Endothelial cell of umbilical vein (primary cell): ENCODE measurements around the gene SNX19. TPM values are rescaled to one million over a fixed set of nuclear protein-coding genes. Genes with fewer than 3 reads are reported as not detected.

Experiments used
- BruUV-seq: library from RNA; stranded (reverse); fragments of 400-500 nt; replicated peaks from 2 replicates; lab custom pipeline; 2021; lab: Mats Ljungman, UMichigan
- CTCF ChIA-PET: fragments of 300-600, 350-600 bp; sonication (Branson Sonifier 250); formaldehyde crosslinking; loops from one replicate; lab custom pipeline; 2021; ENCODE audit warnings: antibody characterized with exemption, inconsistent platforms; lab: Charles Lee
- POLR2A ChIA-PET: fragments of 300-600, 350-600 bp; sonication (Branson Sonifier 250); formaldehyde crosslinking; loops from one replicate; lab custom pipeline; 2021; ENCODE audit warnings: antibody characterized with exemption, inconsistent platforms; lab: Charles Lee
- DNase-seq: peaks from one replicate; pipeline ENCODE4 v3.0.0-alpha.2; 2011; ENCODE audit warnings: low read depth, low spot score
- FAIRE-seq: peaks from 2 replicates; lab custom pipeline; 2011; peaks lifted over from hg19 to GRCh38; lab: Jason Lieb, UNC
- H2AFZ ChIP-seq: 2 replicates; pipeline ENCODE4 v1.6.0; 2012; ENCODE audit warnings: low read depth, low read length, control low read depth, inconsistent platforms
- H3K27ac ChIP-seq: 2 replicates; pipeline ENCODE4 v1.5.1; 2011; ENCODE audit warnings: low read depth, mild to moderate bottlenecking, control low read depth, low read length, moderate library complexity; ENCODE audit not compliant: insufficient read depth
- H3K27me3 ChIP-seq, 2 experiments: 2 replicates each; pipeline versions ENCODE4 v1.6.0 to v1.6.1; 2011; ENCODE audit warnings: low read length in 2 of 2, mixed read lengths in 1 of 2; ENCODE audit not compliant: control insufficient read depth in 2 of 2, insufficient read depth in 2 of 2
- H3K36me3 ChIP-seq, 2 experiments: 2 replicates in 1 of 2; 3 replicates in 1 of 2; pipeline ENCODE4 v1.5.1; 2011; ENCODE audit warnings: low read length in 2 of 2, mild to moderate bottlenecking in 1 of 2, moderate library complexity in 1 of 2; ENCODE audit not compliant: control insufficient read depth in 2 of 2, insufficient read depth in 2 of 2; ENCODE audit errors: extremely low read depth in 1 of 2
- H3K4me1 ChIP-seq: 3 replicates; pipeline ENCODE4 v1.5.1; 2011; ENCODE audit warnings: mild to moderate bottlenecking, low read length; ENCODE audit not compliant: control insufficient read depth, insufficient read depth; ENCODE audit errors: extremely low read depth
- H3K4me2 ChIP-seq: 2 replicates; pipeline ENCODE4 v1.6.1; 2011; ENCODE audit warnings: low read length, control low read depth, mixed read lengths; ENCODE audit not compliant: insufficient read depth
- H3K4me3 ChIP-seq, 3 experiments: fragments of 200-600 bp in 1 of 3; sonication (generic), shearing (Covaris generic) in 1 of 3; replicated peaks in 1 of 3; 2 replicates each; pipeline ENCODE4 v1.5.1; 2011 to 2016; ENCODE audit warnings: control low read depth in 3 of 3, low read length in 3 of 3, mild to moderate bottlenecking in 2 of 3, inconsistent platforms in 1 of 3, low read depth in 1 of 3, moderate library complexity in 1 of 3; ENCODE audit not compliant: insufficient read depth in 1 of 3
- H3K79me2 ChIP-seq: 2 replicates; pipeline ENCODE4 v1.6.0; 2012; ENCODE audit warnings: low read length, inconsistent platforms; ENCODE audit not compliant: control insufficient read depth, insufficient read depth
- H3K9ac ChIP-seq: replicated peaks from 2 replicates; pipeline ENCODE3; 2011; ENCODE audit warnings: low read length, control low read depth; ENCODE audit not compliant: insufficient read depth; ENCODE audit errors: extremely low read depth
- H3K9me1 ChIP-seq: replicated peaks from 3 replicates; pipeline ENCODE4 v1.6.0; 2011; ENCODE audit warnings: mild to moderate bottlenecking, low read length; ENCODE audit not compliant: control insufficient read depth, insufficient read depth; ENCODE audit errors: extremely low read depth
- H3K9me3 ChIP-seq: replicated peaks from 2 replicates; pipeline ENCODE4 v1.5.1; 2012; ENCODE audit warnings: low read length, inconsistent platforms; ENCODE audit not compliant: control insufficient read depth, insufficient read depth
- H4K20me1 ChIP-seq: replicated peaks from 2 replicates; pipeline ENCODE3; 2011; ENCODE audit warnings: mild to moderate bottlenecking, low read length; ENCODE audit not compliant: control insufficient read depth, insufficient read depth; ENCODE audit errors: extremely low read depth
- CTCF ChIP-seq, 2 donors: IDR thresholded peaks; 1 replicate in 1 of 2; 2 replicates in 1 of 2; pipeline ENCODE4 v1.5.1; 2011; ENCODE audit warnings: low read length in 2 of 2, mild to moderate bottlenecking in 2 of 2, moderate library complexity in 2 of 2, control low read depth in 1 of 2, inconsistent platforms in 1 of 2, low read depth in 1 of 2; ENCODE audit not compliant: insufficient read depth in 1 of 2; ENCODE audit errors: extremely low read depth in 1 of 2
- EZH2 ChIP-seq: IDR thresholded peaks from 2 replicates; pipeline ENCODE4 v1.6.1; 2012; ENCODE audit warnings: borderline replicate concordance, low read depth, mild to moderate bottlenecking, moderate library complexity, low read length, inconsistent platforms; ENCODE audit not compliant: severe bottlenecking
- FOS ChIP-seq: IDR thresholded peaks from 2 replicates; pipeline ENCODE4 v1.6.1; 2011; ENCODE audit warnings: mild to moderate bottlenecking, low read length, moderate library complexity, borderline replicate concordance; ENCODE audit not compliant: insufficient read depth
- GATA2 ChIP-seq: IDR thresholded peaks from 2 replicates; pipeline ENCODE4 v1.7.0; 2011; ENCODE audit warnings: low read depth, mild to moderate bottlenecking, moderate library complexity, mixed read lengths, low read length; ENCODE audit not compliant: insufficient read length, insufficient read depth
- JUN ChIP-seq: IDR thresholded peaks from 2 replicates; pipeline ENCODE4 v1.6.1; 2011; ENCODE audit warnings: borderline replicate concordance, low read depth; ENCODE audit not compliant: insufficient read length, insufficient read depth
- MYC ChIP-seq: IDR thresholded peaks from one replicate; pipeline ENCODE4 v1.6.1; 2011; ENCODE audit warnings: mild to moderate bottlenecking, low read depth, low read length
- POLR2AphosphoS5 ChIP-seq: IDR thresholded peaks from 2 replicates; pipeline ENCODE4 v1.6.1; 2012; ENCODE audit warnings: low read depth, mild to moderate bottlenecking, control low read depth, low read length, moderate library complexity; ENCODE audit not compliant: insufficient read depth
- dilution Hi-C: fragments of 300-500 bp; cut with MboI; formaldehyde crosslinking; loops from one replicate; pipeline ENCODE4 v1.15.0; 2019; ENCODE audit warnings: low sequenced_read_pairs; ENCODE audit not compliant: extremely low pct_ligation_motif_present
- intact Hi-C: fragments of 100-400 bp; cut with micrococcal nuclease; formaldehyde crosslinking; loops from one replicate; pipeline ENCODE4 v1.10.0; 2022
- polyA plus RNA-seq, 4 experiments: library from polyadenylated mRNA; depleted of rRNA in 3 of 4; stranded (reverse) in 3 of 4; unstranded in 1 of 4; fragments of >200 nt; gene quantifications; 2 replicates each; pipeline versions ENCODE4 v1.2.1 to v1.2.3, GENCODE V29; 2011 to 2012; ENCODE audit warnings: missing spikeins in 1 of 4
- total RNA-seq: library from RNA; stranded (reverse); gene quantifications from 2 replicates; pipeline ENCODE4 v1.2.3, GENCODE V29; 2021

SNX19 gene
- total and polyA plus RNA-seq, 2 donors (not counting 3 experiments of a cell fraction or from before 2014, with no cell fraction given) = 37.4 to 49.8 TPM

GRCh38 chr11:130868086-130868710 lies 48.1 kb downstream of the SNX19 start:
- ChIA-PET POLR2A (no interaction called here), CTCF (interaction anchor here (1.1 to 3.8 kb wide), 7 partner anchors 15 to 437 kb away, joined by 3 to 17 read pairs (median 6); partner anchors contain the start of gene SNX19)
- dilution Hi-C loops (loop anchor here (25.0 kb wide), 1 partner anchor 431 kb away; the partner anchor contains the start of genes ADAMTS15 and ADAMTS8), intact Hi-C loops (no loop called here)
- Histone ChIP-seq H3K27me3 (no peaks in the 10 kb centered on the region), H3K9ac (no peak overlapping the region), H3K9me3 (no peaks in the 10 kb centered on the region), H3K9me1 (no peaks in the 10 kb centered on the region), H3K4me2 (no peak overlapping the region), H3K36me3 (no peaks in the 10 kb centered on the region), H3K27ac (no peak overlapping the region), H2AFZ (no peak overlapping the region), H4K20me1 (no peaks in the 10 kb centered on the region), H3K79me2 (no peaks in the 10 kb centered on the region), H3K4me1 (peaks cover 9% of the 10 kb centered on the region), H3K4me3 (no peak overlapping the region)
- no TSS peak for BruUV-seq
- no peak for TF ChIP-seq JUN
- no peak for TF ChIP-seq FOS
- TF ChIP-seq MYC = no peak
- no peak for TF ChIP-seq POLR2AphosphoS5
- TF ChIP-seq GATA2 = no peak
- no peak for TF ChIP-seq EZH2
- TF ChIP-seq CTCF (IDR thresholded peaks at IDR 0.05; ENCODE audit: extremely low read depth in 1 of 2, insufficient read depth in 1 of 2, low read depth in 1 of 2, low read length in 2 of 2) = no peak
- no peak for FAIRE-seq
- no peak for DNase-seq
